ENCODE measurements around the gene HNF1A. TPM values are rescaled to one million over a fixed set of nuclear protein-coding genes. Genes with fewer than 3 reads are reported as not detected.

HNF1A gene
- polyA plus RNA-seq, 4 donors: 23.0 to 71.3 (median 37.2) TPM

- H3K4me1 ChIP-seq (ENCODE audit: control insufficient read depth in 3 of 3, insufficient read depth in 2 of 3, low read depth in 1 of 3, low read length in 2 of 3): peaks cover 0 to 16% (median 0%) of the 10 kb centered on the region in 3 donors
- no peak overlapping the region for H3K4me3 ChIP-seq (ENCODE audit: low read depth in 1 of 3, low read length in 3 of 3)
- no peak for FAIRE-seq
- DNase-seq: no peak
- no peak overlapping the region for H3K27ac ChIP-seq (ENCODE audit: low read depth in 1 of 3, low read length in 2 of 3)
- peaks cover 0 to 62% (median 0%) of the 10 kb centered on the region in 3 donors for H3K36me3 ChIP-seq (ENCODE audit: control insufficient read depth in 3 of 3, insufficient read depth in 2 of 3, low read depth in 1 of 3, low read length in 3 of 3)
- peaks cover 0 to 5% of the 10 kb centered on the region in 2 donors for H3K9me3 ChIP-seq (ENCODE audit: control insufficient read depth in 2 of 2, insufficient read depth in 1 of 2, low read depth in 1 of 2, low read length in 1 of 2)
- H3K27me3 ChIP-seq (ENCODE audit: control insufficient read depth in 3 of 3, insufficient read depth in 3 of 3, low read length in 3 of 3): no peaks in the 10 kb centered on the region
- WGBS, 3 donors: 91 to 93% (median 92%) methylated on average over 17 of the region's 17 CpGs
Measured at GRCh38 chr12:120988658-120989057, 10.3 kb downstream of the HNF1A start.

GRCh38 chr12:120989687-120990086 lies 11.3 kb downstream of the HNF1A start:
- Histone ChIP-seq H3K36me3 (ENCODE audit: control insufficient read depth in 3 of 3, insufficient read depth in 2 of 3, low read depth in 1 of 3, low read length in 3 of 3) (peaks cover 0 to 69% (median 8%) of the 10 kb centered on the region in 3 donors), H3K27me3 (ENCODE audit: control insufficient read depth in 3 of 3, insufficient read depth in 3 of 3, low read length in 3 of 3) (no peaks in the 10 kb centered on the region), H3K4me1 (ENCODE audit: control insufficient read depth in 3 of 3, insufficient read depth in 2 of 3, low read depth in 1 of 3, low read length in 2 of 3) (peaks cover 0 to 6% (median 0%) of the 10 kb centered on the region in 3 donors), H3K4me3 (ENCODE audit: low read depth in 1 of 3, low read length in 3 of 3) (no peak overlapping the region), H3K9me3 (ENCODE audit: control insufficient read depth in 2 of 2, insufficient read depth in 1 of 2, low read depth in 1 of 2, low read length in 1 of 2) (peaks cover 0 to 5% of the 10 kb centered on the region in 2 donors), H3K27ac (ENCODE audit: low read depth in 1 of 3, low read length in 2 of 3) (no peak overlapping the region)
- FAIRE-seq (no peak), DNase-seq (peak in 1 of 2 donors; percentile 43)
- 67 to 74% (median 70%) methylated on average over 3 of the region's 3 CpGs for WGBS, 3 donors

- Histone ChIP-seq H3K4me3 (ENCODE audit: low read depth in 1 of 3, low read length in 3 of 3) (no peak overlapping the region), H3K4me1 (ENCODE audit: control insufficient read depth in 3 of 3, insufficient read depth in 2 of 3, low read depth in 1 of 3, low read length in 2 of 3) (no peaks in the 10 kb centered on the region), H3K27ac (ENCODE audit: low read depth in 1 of 3, low read length in 2 of 3) (no peak overlapping the region), H3K9me3 (ENCODE audit: control insufficient read depth in 2 of 2, insufficient read depth in 1 of 2, low read depth in 1 of 2, low read length in 1 of 2) (peaks cover 0 to 5% of the 10 kb centered on the region in 2 donors), H3K36me3 (ENCODE audit: control insufficient read depth in 3 of 3, insufficient read depth in 2 of 3, low read depth in 1 of 3, low read length in 3 of 3) (peaks cover 0 to 70% (median 8%) of the 10 kb centered on the region in 3 donors), H3K27me3 (ENCODE audit: control insufficient read depth in 3 of 3, insufficient read depth in 3 of 3, low read length in 3 of 3) (no peaks in the 10 kb centered on the region)
- FAIRE-seq (no peak), DNase-seq (no peak)
- WGBS, 3 donors: 72 to 88% (median 82%) methylated on average over 2 of the region's 2 CpGs
Measured at GRCh38 chr12:120990487-120991055, 12.2 kb downstream of the HNF1A start.

GRCh38 chr12:120991965-120992364 lies 13.6 kb downstream of the HNF1A start:
- Histone ChIP-seq H3K9me3 (ENCODE audit: control insufficient read depth in 2 of 2, insufficient read depth in 1 of 2, low read depth in 1 of 2, low read length in 1 of 2) (peaks cover 0 to 5% of the 10 kb centered on the region in 2 donors), H3K36me3 (ENCODE audit: control insufficient read depth in 3 of 3, insufficient read depth in 2 of 3, low read depth in 1 of 3, low read length in 3 of 3) (peaks cover 0 to 72% (median 14%) of the 10 kb centered on the region in 3 donors), H3K4me3 (ENCODE audit: low read depth in 1 of 3, low read length in 3 of 3) (no peak overlapping the region), H3K4me1 (ENCODE audit: control insufficient read depth in 3 of 3, insufficient read depth in 2 of 3, low read depth in 1 of 3, low read length in 2 of 3) (no peaks in the 10 kb centered on the region), H3K27ac (ENCODE audit: low read depth in 1 of 3, low read length in 2 of 3) (no peak overlapping the region), H3K27me3 (ENCODE audit: control insufficient read depth in 3 of 3, insufficient read depth in 3 of 3, low read length in 3 of 3) (no peaks in the 10 kb centered on the region)
- FAIRE-seq (no peak), DNase-seq (no peak)

- WGBS, 3 donors: 89 to 100% (median 96%) methylated on average over 1 of the region's 1 CpG
- no peak overlapping the region for H3K27ac ChIP-seq (ENCODE audit: low read depth in 1 of 3, low read length in 2 of 3)
- H3K9me3 ChIP-seq (ENCODE audit: control insufficient read depth in 2 of 2, insufficient read depth in 1 of 2, low read depth in 1 of 2, low read length in 1 of 2): peaks cover 0 to 5% of the 10 kb centered on the region in 2 donors
- no peaks in the 10 kb centered on the region for H3K27me3 ChIP-seq (ENCODE audit: control insufficient read depth in 3 of 3, insufficient read depth in 3 of 3, low read length in 3 of 3)
- DNase-seq: no peak
- no peaks in the 10 kb centered on the region for H3K4me1 ChIP-seq (ENCODE audit: control insufficient read depth in 3 of 3, insufficient read depth in 2 of 3, low read depth in 1 of 3, low read length in 2 of 3)
- H3K4me3 ChIP-seq (ENCODE audit: low read depth in 1 of 3, low read length in 3 of 3): no peak overlapping the region
- FAIRE-seq: no peak
- H3K36me3 ChIP-seq (ENCODE audit: control insufficient read depth in 3 of 3, insufficient read depth in 2 of 3, low read depth in 1 of 3, low read length in 3 of 3): peaks cover 0 to 81% (median 14%) of the 10 kb centered on the region in 3 donors
Measured at GRCh38 chr12:120992989-120993388, 14.6 kb downstream of the HNF1A start.

GRCh38 chr12:120993496-120993895 lies 15.2 kb downstream of the HNF1A start:
- no peak overlapping the region for H3K4me3 ChIP-seq (ENCODE audit: low read depth in 1 of 3, low read length in 3 of 3)
- H3K4me1 ChIP-seq (ENCODE audit: control insufficient read depth in 3 of 3, insufficient read depth in 2 of 3, low read depth in 1 of 3, low read length in 2 of 3): no peaks in the 10 kb centered on the region
- H3K9me3 ChIP-seq (ENCODE audit: control insufficient read depth in 2 of 2, insufficient read depth in 1 of 2, low read depth in 1 of 2, low read length in 1 of 2): peaks cover 0 to 5% of the 10 kb centered on the region in 2 donors
- H3K36me3 ChIP-seq (ENCODE audit: control insufficient read depth in 3 of 3, insufficient read depth in 2 of 3, low read depth in 1 of 3, low read length in 3 of 3): peaks cover 0 to 81% (median 17%) of the 10 kb centered on the region in 3 donors
- FAIRE-seq: no peak
- H3K27me3 ChIP-seq (ENCODE audit: control insufficient read depth in 3 of 3, insufficient read depth in 3 of 3, low read length in 3 of 3): no peaks in the 10 kb centered on the region
- WGBS, 3 donors: 88 to 93% (median 89%) methylated on average over 11 of the region's 11 CpGs
- DNase-seq: no peak
- H3K27ac ChIP-seq (ENCODE audit: low read depth in 1 of 3, low read length in 2 of 3): no peak overlapping the region

GRCh38 chr12:120994059-120994458 lies 15.7 kb downstream of the HNF1A start:
- H3K27ac ChIP-seq (ENCODE audit: low read depth in 1 of 3, low read length in 2 of 3): no peak overlapping the region
- H3K27me3 ChIP-seq (ENCODE audit: control insufficient read depth in 3 of 3, insufficient read depth in 3 of 3, low read length in 3 of 3): no peaks in the 10 kb centered on the region
- DNase-seq (no peak), FAIRE-seq (no peak)
- no peaks in the 10 kb centered on the region for H3K4me1 ChIP-seq (ENCODE audit: control insufficient read depth in 3 of 3, insufficient read depth in 2 of 3, low read depth in 1 of 3, low read length in 2 of 3)
- peaks cover 0 to 5% of the 10 kb centered on the region in 2 donors for H3K9me3 ChIP-seq (ENCODE audit: control insufficient read depth in 2 of 2, insufficient read depth in 1 of 2, low read depth in 1 of 2, low read length in 1 of 2)
- 91 to 96% (median 93%) methylated on average over 14 to 15 of the region's 15 CpGs for WGBS, 3 donors
- peaks cover 0 to 81% (median 17%) of the 10 kb centered on the region in 3 donors for H3K36me3 ChIP-seq (ENCODE audit: control insufficient read depth in 3 of 3, insufficient read depth in 2 of 3, low read depth in 1 of 3, low read length in 3 of 3)
- no peak overlapping the region for H3K4me3 ChIP-seq (ENCODE audit: low read depth in 1 of 3, low read length in 3 of 3)

- Histone ChIP-seq H3K4me3 (ENCODE audit: low read depth in 1 of 3, low read length in 3 of 3) (no peak overlapping the region), H3K27ac (ENCODE audit: low read depth in 1 of 3, low read length in 2 of 3) (no peak overlapping the region), H3K27me3 (ENCODE audit: control insufficient read depth in 3 of 3, insufficient read depth in 3 of 3, low read length in 3 of 3) (no peaks in the 10 kb centered on the region), H3K4me1 (ENCODE audit: control insufficient read depth in 3 of 3, insufficient read depth in 2 of 3, low read depth in 1 of 3, low read length in 2 of 3) (no peaks in the 10 kb centered on the region), H3K9me3 (ENCODE audit: control insufficient read depth in 2 of 2, insufficient read depth in 1 of 2, low read depth in 1 of 2, low read length in 1 of 2) (peaks cover 0 to 1% of the 10 kb centered on the region in 2 donors), H3K36me3 (ENCODE audit: control insufficient read depth in 3 of 3, insufficient read depth in 2 of 3, low read depth in 1 of 3, low read length in 3 of 3) (peaks cover 0 to 81% (median 19%) of the 10 kb centered on the region in 3 donors)
- 95% methylated on average over 2 of the region's 2 CpGs for WGBS, 3 donors
- DNase-seq (no peak), FAIRE-seq (no peak)
Measured at GRCh38 chr12:120994589-120995337, 16.4 kb downstream of the HNF1A start.
